HG03135 (cell line): ENCODE results near the gene ORC4.

Experiments used
- ATAC-seq: cut with Tn5 transposase; IDR thresholded peaks from one replicate; pipeline ENCODE4 v1.9.1; 2021; ENCODE audit warnings: mild to moderate bottlenecking, moderate library complexity; ENCODE audit not compliant: unreplicated experiment

Gene ORC4

GRCh38 chr2:147937744-147938349, 82.7 kb downstream of the ORC4 start:
- no peak for ATAC-seq

- ATAC-seq, result no peak
Observed at GRCh38 chr2:147934881-147935620, 85.5 kb downstream of the ORC4 start.

GRCh38 chr2:147933931-147934330, 86.6 kb downstream of the ORC4 start:
- ATAC-seq, result no peak

GRCh38 chr2:147927053-147927588, 93.4 kb downstream of the ORC4 start:
- ATAC-seq, result no peak

- ATAC-seq, result no peak
Observed at GRCh38 chr2:147925886-147926285, 94.7 kb downstream of the ORC4 start.

- ATAC-seq, result no peak
Observed at GRCh38 chr2:147924647-147925046, 95.9 kb downstream of the ORC4 start.

- ATAC-seq, result no peak
Observed at GRCh38 chr2:147923846-147924245, 96.7 kb downstream of the ORC4 start.

GRCh38 chr2:147917161-147917560, 103.4 kb downstream of the ORC4 start:
- no peak for ATAC-seq

- ATAC-seq, result no peak
Observed at GRCh38 chr2:147916723-147917122, 103.8 kb downstream of the ORC4 start.

- no peak for ATAC-seq
Observed at GRCh38 chr2:147916067-147916466, 104.5 kb downstream of the ORC4 start.

GRCh38 chr2:147913701-147914480, 106.6 kb downstream of the ORC4 start:
- no peak for ATAC-seq

- ATAC-seq, result no peak
Observed at GRCh38 chr2:147910990-147911473, 109.5 kb downstream of the ORC4 start.

- no peak for ATAC-seq
Observed at GRCh38 chr2:147909178-147909577, 111.4 kb downstream of the ORC4 start.

GRCh38 chr2:147904051-147904450, 116.5 kb downstream of the ORC4 start:
- ATAC-seq, result no peak

GRCh38 chr2:147888680-147889079, 131.9 kb downstream of the ORC4 start:
- no peak for ATAC-seq

- ATAC-seq, result no peak
Observed at GRCh38 chr2:147886136-147886535, 134.4 kb downstream of the ORC4 start.

GRCh38 chr2:147884830-147885229, 135.7 kb downstream of the ORC4 start:
- ATAC-seq, result no peak

- ATAC-seq, result no peak
Observed at GRCh38 chr2:147882631-147883030, 137.9 kb downstream of the ORC4 start.
